GM23338 (cell line): ENCODE data around the gene KCNQ5. TPM values are rescaled to one million over a fixed set of nuclear protein-coding genes. Genes with fewer than 3 reads are reported as not detected.

ENCODE experiments used
- ATAC-seq: fragments of 200-7000 bp; cut with Tn5 transposase; 3 replicates; pipeline ENCODE4 v1.9.1; 2020
- DNase-seq: peaks from one replicate; pipeline ENCODE4 v3.0.0-alpha.2; 2015; ENCODE audit warnings: low spot score
- H2AFZ ChIP-seq: fragments of 200-600 bp; sonication (generic); 2 replicates; pipeline ENCODE4 v1.8.0; 2016; ENCODE audit warnings: antibody characterized with exemption, mild to moderate bottlenecking, moderate library complexity
- H3F3A ChIP-seq: fragments of 200-600 bp; sonication (generic); replicated peaks from 2 replicates; pipeline ENCODE4 v1.8.0; 2017; ENCODE audit warnings: antibody characterized with exemption, mixed run types, low read depth
- H3K27ac ChIP-seq: fragments of 200-600 bp; sonication (generic); 2 replicates; pipeline ENCODE4 v1.6.1; 2016; ENCODE audit warnings: low read depth
- H3K27me3 ChIP-seq: fragments of 200-600 bp; sonication (generic); 2 replicates; pipeline ENCODE4 v1.8.0; 2016; ENCODE audit warnings: mild to moderate bottlenecking, mixed run types, moderate library complexity; ENCODE audit not compliant: insufficient read depth
- H3K36me3 ChIP-seq: fragments of 200-600 bp; sonication (generic); 2 replicates; pipeline ENCODE4 v1.8.0; 2016; ENCODE audit warnings: mild to moderate bottlenecking; ENCODE audit not compliant: insufficient read depth
- H3K4me1 ChIP-seq: fragments of 200-600 bp; sonication (generic); 2 replicates; pipeline ENCODE4 v1.8.0; 2016; ENCODE audit warnings: mild to moderate bottlenecking, moderate library complexity; ENCODE audit not compliant: insufficient read depth
- H3K4me2 ChIP-seq: fragments of 200-600 bp; sonication (generic); 2 replicates; pipeline ENCODE4 v1.7.1; 2017; ENCODE audit warnings: mixed run types
- H3K4me3 ChIP-seq: fragments of 200-600 bp; sonication (generic); 2 replicates; pipeline ENCODE4 v1.6.1; 2016; ENCODE audit warnings: mixed run types
- H3K79me2 ChIP-seq: fragments of 200-600 bp; sonication (generic); replicated peaks from 2 replicates; pipeline ENCODE4 v1.8.0; 2017; ENCODE audit warnings: mild to moderate bottlenecking; ENCODE audit not compliant: insufficient read depth
- H3K9me2 ChIP-seq: fragments of 200-600 bp; sonication (generic); 2 replicates; pipeline ENCODE4 v1.8.0; 2017; ENCODE audit not compliant: insufficient read depth
- H4K20me1 ChIP-seq: fragments of 200-600 bp; sonication (generic); replicated peaks from 2 replicates; pipeline ENCODE4 v1.8.0; 2017; ENCODE audit warnings: mild to moderate bottlenecking; ENCODE audit not compliant: insufficient read depth
- H3K27ac Mint-ChIP-seq: 2 replicates; pipeline ENCODE4 v1.8.0; 2020; ENCODE audit warnings: inconsistent platforms, mild to moderate bottlenecking, moderate library complexity, mixed read lengths
- H3K27me3 Mint-ChIP-seq: 3 replicates; pipeline ENCODE4 v1.8.0; 2022; ENCODE audit warnings: low read depth, mild to moderate bottlenecking, moderate library complexity, mixed read lengths, inconsistent platforms; ENCODE audit not compliant: insufficient read depth, poor library complexity
- H3K36me3 Mint-ChIP-seq: 3 replicates; pipeline ENCODE4 v1.8.0; 2021; ENCODE audit warnings: low read depth, mild to moderate bottlenecking, inconsistent platforms, moderate library complexity, mixed read lengths
- H3K4me1 Mint-ChIP-seq: 3 replicates; pipeline ENCODE4 v1.8.0; 2020; ENCODE audit warnings: mild to moderate bottlenecking, inconsistent platforms, mixed read lengths
- H3K4me3 Mint-ChIP-seq: 3 replicates; pipeline ENCODE4 v1.8.0; 2021; ENCODE audit warnings: moderate library complexity, mild to moderate bottlenecking, inconsistent platforms, mixed read lengths
- H3K9me3 Mint-ChIP-seq: 3 replicates; pipeline ENCODE4 v1.8.0; 2020; ENCODE audit warnings: moderate library complexity, mild to moderate bottlenecking, inconsistent platforms, mixed read lengths
- CREB1 ChIP-seq: fragments of 250-450 bp; sonication (Bioruptor Pico); IDR thresholded peaks from 2 replicates; pipeline ENCODE4 v1.5.0; 2020; ENCODE audit warnings: low read depth, mild to moderate bottlenecking, moderate library complexity
- CTCF ChIP-seq, 2 experiments: fragments of 200-600 bp in 1 of 2; sonication (generic) in 1 of 2; conservative IDR thresholded peaks; 2 replicates each; pipeline versions ENCODE4 v1.5.1 to v1.6.1; 2016 to 2017; ENCODE audit warnings: antibody characterized with exemption in 2 of 2, low read depth in 2 of 2, mild to moderate bottlenecking in 2 of 2, moderate library complexity in 1 of 2
- EZH2 ChIP-seq: fragments of 200-600 bp; sonication (generic); IDR thresholded peaks from one replicate; pipeline ENCODE4 v1.8.0; 2017; ENCODE audit warnings: antibody characterized with exemption, mild to moderate bottlenecking, low read depth; ENCODE audit not compliant: unreplicated experiment
- JUNB ChIP-seq: IDR thresholded peaks from one replicate; pipeline ENCODE4 v1.6.1; 2016; ENCODE audit warnings: antibody characterized with exemption; ENCODE audit not compliant: unreplicated experiment
- NANOG ChIP-seq: IDR thresholded peaks from 2 replicates; pipeline ENCODE4 v1.6.1; 2016; ENCODE audit warnings: antibody characterized with exemption, borderline replicate concordance
- POLR2AphosphoS5 ChIP-seq: IDR thresholded peaks from 2 replicates; pipeline ENCODE4 v1.6.1; 2016; ENCODE audit warnings: antibody characterized with exemption, low read depth
- REST ChIP-seq: IDR thresholded peaks from one replicate; pipeline ENCODE4 v1.6.1; 2018; ENCODE audit warnings: antibody characterized with exemption; ENCODE audit not compliant: unreplicated experiment
- ZNF114 ChIP-seq: fragments of 250-450 bp; sonication (Bioruptor Pico); IDR thresholded peaks from 2 replicates; pipeline ENCODE4 v1.5.0; 2020; ENCODE audit warnings: mild to moderate bottlenecking, moderate library complexity
- ZNF462 ChIP-seq: fragments of 250-450 bp; sonication (Bioruptor Pico); IDR thresholded peaks from 2 replicates; pipeline ENCODE4 v1.5.0; 2020; ENCODE audit warnings: mild to moderate bottlenecking, moderate library complexity
- polyA plus RNA-seq: library from polyadenylated mRNA; unstranded; fragments of >200 nt; fragmentation: Nextera tagmentation; extraction: Ambion mirVana; gene quantifications from 2 replicates; pipeline ENCODE4 v1.2.1, GENCODE V29; 2016
- total RNA-seq: library from RNA; depleted of rRNA; stranded (reverse); fragments of >200 nt; shearing (Covaris generic); gene quantifications from 2 replicates; pipeline ENCODE4 v1.2.3, GENCODE V29; 2014

Gene KCNQ5
- total and polyA plus RNA-seq, 2 experiments from 2014 or later, result 0.68 to 0.87 TPM

GRCh38 chr6:72822691-72823090, 200.8 kb downstream of the KCNQ5 start:
- Histone ChIP-seq H3K79me2 (no peaks in the 10 kb centered on the region), H3K36me3 (no peaks in the 10 kb centered on the region), H2AFZ (no peak overlapping the region), H3K4me1 (no peaks in the 10 kb centered on the region), H3K27me3 (no peaks in the 10 kb centered on the region), H3K4me2 (no peak overlapping the region), H3K27ac (no peak overlapping the region), H3F3A (no peaks in the 10 kb centered on the region), H4K20me1 (no peaks in the 10 kb centered on the region), H3K9me2 (no peaks in the 10 kb centered on the region), H3K4me3 (no peak overlapping the region)
- DNase-seq, result peak; percentile 65
- H3K36me3 Mint-ChIP-seq, result no peaks in the 10 kb centered on the region
- no peaks in the 10 kb centered on the region for H3K9me3 Mint-ChIP-seq
- no peak overlapping the region for H3K4me3 Mint-ChIP-seq
- H3K27ac Mint-ChIP-seq, result peak overlapping the region; percentile 54; the same call in 1 of the 2 replicates
- TF ChIP-seq CTCF (conservative IDR thresholded peaks at IDR 0.05; ENCODE audit: low read depth in 2 of 2), result 0 out of 4 replicates have a peak, but pooled peaks of 1 of the 2 experiments have one; percentile 19
- no peak for TF ChIP-seq EZH2
- peak; percentile 73 for ATAC-seq
- H3K4me1 Mint-ChIP-seq, result peaks cover 8% of the 10 kb centered on the region; the same call in 2 of the 3 replicates
- no peaks in the 10 kb centered on the region for H3K27me3 Mint-ChIP-seq

GRCh38 chr6:72824833-72825232, 203.0 kb downstream of the KCNQ5 start:
- H2AFZ ChIP-seq, result no peak overlapping the region
- H3K27ac Mint-ChIP-seq, result no peak overlapping the region; the same call in 1 of the 2 replicates
- ATAC-seq, result no peak
- H3K9me3 Mint-ChIP-seq, result 0 out of 3 replicates have a peak, but pooled peaks cover 3% of the 10 kb centered on the region
- no peaks in the 10 kb centered on the region for H3F3A ChIP-seq
- peaks cover 4% of the 10 kb centered on the region; the same call in 1 of the 3 replicates for H3K36me3 Mint-ChIP-seq
- H3K36me3 ChIP-seq, result no peaks in the 10 kb centered on the region
- H3K4me2 ChIP-seq, result no peak overlapping the region
- H3K4me1 ChIP-seq, result no peaks in the 10 kb centered on the region
- H3K79me2 ChIP-seq, result no peaks in the 10 kb centered on the region
- no peak for DNase-seq
- H3K27me3 Mint-ChIP-seq, result no peaks in the 10 kb centered on the region
- no peaks in the 10 kb centered on the region for H3K9me2 ChIP-seq
- no peaks in the 10 kb centered on the region for H3K27me3 ChIP-seq
- H3K4me1 Mint-ChIP-seq, result peaks cover 8% of the 10 kb centered on the region; the same call in 2 of the 3 replicates
- no peak overlapping the region for H3K27ac ChIP-seq
- no peak overlapping the region for H3K4me3 Mint-ChIP-seq
- no peak overlapping the region for H3K4me3 ChIP-seq
- no peaks in the 10 kb centered on the region for H4K20me1 ChIP-seq
- TF ChIP-seq CREB1 (CRISPR knock-in tag) (no peak), JUNB (no peak), POLR2AphosphoS5 (no peak), EZH2 (no peak), ZNF114 (no peak), ZNF462 (CRISPR knock-in tag) (no peak), NANOG (no peak), REST (no peak)
